H4 (cell line): ENCODE results near the gene PLA2G12A. TPM values are rescaled to one million over a fixed set of nuclear protein-coding genes. Genes with fewer than 3 reads are reported as not detected.
A peak's percentile ranks its signal among the peaks of the same experiment; 100 is the strongest.

Source experiments
- DNase-seq: peaks from one replicate; pipeline ENCODE4 v3.0.0-alpha.2; 2015; ENCODE audit warnings: low spot score
- total RNA-seq: library from RNA; depleted of rRNA; stranded (reverse); fragments of >200 nt; shearing (Covaris generic); gene quantifications from 2 replicates; pipeline ENCODE4 v1.2.3, GENCODE V29; 2014

The PLA2G12A gene
- total RNA-seq, 1 experiment from 2014 or later: 38.0 TPM

- DNase-seq: peak; percentile 8
These were observed 653 bp downstream of the PLA2G12A start for GRCh38 chr4:109729117-109729717.

- DNase-seq: no peak
These were observed 1.5 kb downstream of the PLA2G12A start for GRCh38 chr4:109728385-109728784.

- DNase-seq: no peak
These were observed 6.8 kb downstream of the PLA2G12A start for GRCh38 chr4:109723110-109723509.

- DNase-seq: no peak
These were observed 7.5 kb downstream of the PLA2G12A start for GRCh38 chr4:109722357-109722756.

- DNase-seq: no peak
These were observed 8.8 kb downstream of the PLA2G12A start for GRCh38 chr4:109721033-109721432.

GRCh38 chr4:109719604-109720003, 10.3 kb downstream of the PLA2G12A start:
- DNase-seq: no peak

GRCh38 chr4:109718759-109719158, 11.1 kb downstream of the PLA2G12A start:
- no peak for DNase-seq

- DNase-seq: no peak
These were observed 16.4 kb downstream of the PLA2G12A start for GRCh38 chr4:109713500-109713899.

GRCh38 chr4:109708990-109709389, 20.9 kb downstream of the PLA2G12A start:
- no peak for DNase-seq

GRCh38 chr4:109708435-109708834, 21.4 kb downstream of the PLA2G12A start:
- DNase-seq: no peak

GRCh38 chr4:109703664-109704361, 26.1 kb downstream of the PLA2G12A start:
- no peak for DNase-seq

GRCh38 chr4:109702950-109703663, 26.8 kb downstream of the PLA2G12A start, which contains the start of gene CASP6:
TSS of gene CASP6 (minus strand) at chr4:109703445. CDS start at chr4:109703395, 50 bp downstream.
- peak; percentile 43 for DNase-seq

- no peak for DNase-seq
These were observed 28.1 kb downstream of the PLA2G12A start for GRCh38 chr4:109701566-109702410.

GRCh38 chr4:109699553-109700225, 30.2 kb downstream of the PLA2G12A start:
- DNase-seq: no peak

- DNase-seq: no peak
These were observed 31.2 kb downstream of the PLA2G12A start for GRCh38 chr4:109698656-109699055.

GRCh38 chr4:109691411-109691920, 38.4 kb downstream of the PLA2G12A start:
- no peak for DNase-seq

- no peak for DNase-seq
These were observed 39.0 kb downstream of the PLA2G12A start for GRCh38 chr4:109690690-109691410.

GRCh38 chr4:109684727-109685126, 45.1 kb downstream of the PLA2G12A start:
- no peak for DNase-seq

- DNase-seq: no peak
These were observed 46.1 kb downstream of the PLA2G12A start for GRCh38 chr4:109683621-109684253.

GRCh38 chr4:109682875-109683274, 47.0 kb downstream of the PLA2G12A start:
- DNase-seq: no peak
